HG03139 (cell line): ENCODE results near the gene CLN5.
"Not testable (repeated sequence)": the region's sequence is repeated elsewhere in the genome, so short reads cannot be mapped to it uniquely, and the experiment has no call there.

ENCODE experiments used
- ATAC-seq: cut with Tn5 transposase; IDR thresholded peaks from one replicate; pipeline ENCODE4 v1.9.1; 2021; ENCODE audit not compliant: unreplicated experiment

The CLN5 gene

DNA sequence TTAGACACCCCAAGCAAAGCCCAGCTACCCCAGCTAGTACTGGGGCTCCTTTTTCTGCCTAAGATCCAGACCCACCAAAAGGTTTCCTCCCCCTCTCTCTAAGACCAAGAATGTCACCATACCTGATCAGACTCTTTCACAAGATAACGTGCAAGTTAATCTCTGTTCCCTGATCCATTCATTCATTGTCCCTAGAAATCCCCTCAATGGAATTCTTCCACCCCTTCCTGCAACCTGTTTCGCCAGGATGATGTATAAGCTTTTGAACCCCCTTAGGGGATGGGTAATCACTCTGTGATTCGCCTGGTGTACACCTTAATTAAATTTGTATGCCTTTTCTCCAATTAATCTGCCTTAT lies 17.3 kb upstream of the CLN5 start:
- ATAC-seq = no peak

DNA sequence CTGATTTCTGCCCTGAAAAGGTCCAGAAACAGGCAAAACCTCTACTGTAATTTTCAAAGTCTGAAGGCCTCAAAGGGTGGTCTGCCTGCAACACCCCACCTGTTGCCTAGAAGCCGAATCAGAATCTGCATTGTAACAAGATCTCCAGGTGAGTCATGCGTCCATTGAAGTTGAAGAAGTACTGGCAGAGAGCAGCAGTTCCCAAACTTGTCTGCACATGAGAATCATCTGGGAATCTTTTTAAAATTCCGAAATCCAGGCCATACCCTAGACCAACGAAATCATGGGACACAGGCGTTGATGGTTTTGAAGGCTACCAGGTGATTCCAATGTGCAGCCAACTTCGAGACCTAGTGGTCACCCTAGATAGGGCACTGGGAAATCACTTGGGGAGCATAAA lies 16.0 kb upstream of the CLN5 start:
- ATAC-seq = no peak

DNA sequence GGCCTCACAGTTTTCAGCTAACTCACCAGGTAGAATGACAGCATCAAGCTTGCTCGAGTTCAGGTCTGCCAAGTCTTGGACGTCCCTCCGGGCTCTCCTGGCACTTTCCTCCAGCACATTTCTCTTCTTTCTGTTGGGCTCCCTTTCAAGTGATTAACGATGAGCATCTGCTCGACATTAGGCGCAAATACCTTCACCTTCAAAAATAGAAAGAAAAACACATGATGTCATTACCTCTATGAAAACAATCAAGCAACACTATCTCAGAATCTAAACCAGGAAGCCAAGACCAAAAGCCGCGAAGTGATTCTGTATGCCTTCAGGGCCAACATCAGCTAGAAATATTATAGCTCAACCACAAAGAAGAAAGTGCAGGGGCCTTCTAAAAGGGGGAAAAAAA lies 15.4 kb upstream of the CLN5 start:
- no peak for ATAC-seq

DNA sequence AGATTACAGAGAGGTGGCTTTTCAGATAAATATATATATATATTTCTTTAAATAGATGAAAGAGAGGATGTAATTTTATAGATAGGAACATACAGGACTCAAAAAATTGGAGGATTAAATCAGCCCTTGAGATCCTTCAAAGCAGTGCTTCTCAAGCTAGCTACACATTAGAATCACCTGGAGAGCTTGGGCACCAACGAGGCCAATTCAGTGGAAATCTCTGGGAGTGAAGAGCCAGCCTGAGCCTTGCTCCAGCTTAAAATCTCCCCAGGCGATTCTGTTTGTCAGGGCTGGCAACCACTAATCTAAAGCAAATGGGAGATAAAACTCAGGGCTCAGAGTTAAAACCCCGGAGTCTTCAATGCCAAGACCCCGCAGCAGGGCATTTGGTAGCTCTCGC lies 15.0 kb upstream of the CLN5 start:
- no peak for ATAC-seq

DNA sequence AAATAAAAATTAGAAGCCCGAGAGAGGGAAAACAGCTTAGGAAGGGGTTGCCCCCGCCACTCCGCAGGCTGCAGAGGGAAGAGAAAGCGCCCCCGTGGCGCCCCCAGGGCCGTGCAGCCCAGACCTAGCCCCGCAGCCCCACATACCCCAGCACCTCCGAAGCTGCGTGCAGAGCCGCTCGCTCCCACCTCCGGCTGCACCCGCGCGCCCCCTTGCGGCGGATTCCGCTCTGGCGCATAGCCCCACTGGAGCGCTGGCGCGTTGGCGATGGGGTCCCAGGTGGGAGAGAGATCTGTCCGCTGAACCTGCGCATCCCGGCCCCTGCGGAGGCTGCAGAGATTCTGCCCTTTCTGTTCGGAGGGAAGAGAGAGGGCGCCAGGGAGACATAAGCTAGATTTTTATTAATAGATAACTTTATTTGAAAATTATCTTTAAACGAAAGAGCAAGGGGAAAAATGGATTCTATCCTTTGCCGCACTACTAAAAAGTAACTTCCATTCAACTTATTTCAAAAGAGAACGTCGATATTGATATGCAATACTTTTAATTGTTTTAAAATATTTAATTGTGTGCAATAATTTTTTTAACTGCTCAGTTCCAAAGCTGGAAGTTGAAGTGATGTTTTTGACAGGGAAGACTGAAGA lies 11.7 kb upstream of the CLN5 start:
- peak; percentile 99 for ATAC-seq

DNA sequence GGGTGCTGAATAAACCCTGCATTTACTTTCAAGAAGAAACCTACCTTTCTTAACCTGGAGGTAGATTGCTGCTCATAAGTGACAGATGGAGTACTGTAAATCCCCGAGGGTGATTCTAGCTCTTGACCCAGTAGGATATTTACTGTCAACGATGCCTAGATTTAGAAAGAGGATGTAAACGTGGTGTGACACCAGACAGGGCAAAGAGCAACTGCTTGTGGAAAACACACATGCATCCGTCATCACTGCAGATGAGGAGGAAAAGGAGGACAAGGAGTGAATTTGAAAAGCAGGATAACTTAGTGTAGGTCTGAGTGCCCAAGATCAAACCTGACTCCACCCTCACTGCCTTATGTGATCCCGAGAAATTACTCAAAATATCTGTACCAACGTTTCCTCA lies 9.8 kb upstream of the CLN5 start:
- ATAC-seq = no peak

DNA sequence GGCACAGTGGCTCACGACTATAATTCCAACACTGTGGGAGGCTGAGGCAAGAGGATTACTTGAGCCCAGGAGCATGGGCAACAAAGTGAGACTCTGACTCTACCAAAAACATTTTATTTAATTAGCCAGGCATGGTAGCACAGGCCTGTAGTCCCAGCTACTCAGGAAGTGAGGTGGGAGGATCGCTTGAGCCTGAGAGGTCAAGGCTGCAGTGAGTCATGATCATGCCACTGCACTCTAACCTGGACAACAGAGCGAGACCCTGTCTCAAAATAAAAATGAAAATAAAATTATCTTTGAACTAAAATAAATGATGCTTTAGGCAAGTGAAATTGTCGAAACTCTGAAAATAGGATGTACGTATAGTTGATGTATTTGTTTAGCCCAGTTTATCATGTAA lies 8.2 kb upstream of the CLN5 start:
- ATAC-seq = no peak

DNA sequence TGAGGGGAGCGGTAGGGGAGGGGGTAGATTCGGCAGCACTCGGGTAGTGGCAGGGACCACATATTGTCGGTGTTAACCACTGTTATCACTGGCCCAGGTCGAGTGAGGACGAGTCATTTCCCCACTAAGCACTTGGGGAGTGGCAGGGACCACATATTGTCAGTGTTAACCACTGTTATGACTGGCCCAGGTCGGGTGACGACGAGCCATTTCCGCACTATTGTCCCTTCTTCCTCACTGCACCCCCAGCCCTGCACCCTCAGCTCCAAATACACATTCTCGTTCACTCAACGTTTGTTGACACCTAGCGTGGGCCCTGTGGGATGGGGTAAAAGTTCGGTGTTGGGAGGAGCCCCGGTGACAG lies 467 bp upstream of the CLN5 start:
- peak; percentile 54 for ATAC-seq

DNA sequence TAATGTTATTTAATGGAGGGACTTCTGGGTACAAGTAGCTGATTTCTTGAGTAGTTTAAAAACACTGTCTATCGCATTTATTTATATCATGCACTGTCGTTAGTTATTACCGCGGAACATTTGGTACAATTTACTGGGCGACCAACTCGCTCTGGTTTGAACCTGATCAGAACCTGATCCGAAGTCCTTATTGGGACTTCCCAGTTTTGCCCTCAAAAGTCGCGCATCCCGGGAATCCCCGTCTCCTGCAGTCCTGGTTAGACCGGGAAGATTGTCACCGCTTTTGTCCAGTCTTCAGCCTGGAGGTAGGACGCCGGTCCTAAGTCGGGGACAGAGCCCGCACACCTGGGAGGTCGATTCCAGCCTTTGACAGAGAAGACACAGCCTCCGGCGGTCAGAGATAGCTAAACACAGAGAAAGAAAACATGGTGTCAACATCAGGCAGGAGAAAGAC lies 694 bp downstream of the CLN5 start:
- no peak for ATAC-seq

DNA sequence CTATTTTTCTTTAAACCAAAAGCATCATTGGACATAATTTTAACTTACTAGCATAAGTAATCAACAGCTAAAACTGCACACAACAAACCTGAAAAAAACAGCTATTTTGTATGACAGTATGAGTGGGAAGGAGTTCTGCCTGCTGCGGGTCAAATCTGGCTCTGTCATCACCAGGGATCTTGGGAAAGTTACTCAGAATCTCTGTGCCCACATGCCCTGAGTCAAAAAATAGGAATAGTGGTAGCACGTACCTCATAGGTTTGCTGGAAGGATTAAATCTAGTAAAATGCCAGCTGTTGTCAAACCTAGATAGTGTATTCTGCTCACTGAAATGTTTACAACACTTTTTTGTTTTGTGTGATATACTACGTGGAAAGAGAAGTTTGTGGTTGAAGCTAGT lies 1.1 kb downstream of the CLN5 start:
- ATAC-seq = no peak

DNA sequence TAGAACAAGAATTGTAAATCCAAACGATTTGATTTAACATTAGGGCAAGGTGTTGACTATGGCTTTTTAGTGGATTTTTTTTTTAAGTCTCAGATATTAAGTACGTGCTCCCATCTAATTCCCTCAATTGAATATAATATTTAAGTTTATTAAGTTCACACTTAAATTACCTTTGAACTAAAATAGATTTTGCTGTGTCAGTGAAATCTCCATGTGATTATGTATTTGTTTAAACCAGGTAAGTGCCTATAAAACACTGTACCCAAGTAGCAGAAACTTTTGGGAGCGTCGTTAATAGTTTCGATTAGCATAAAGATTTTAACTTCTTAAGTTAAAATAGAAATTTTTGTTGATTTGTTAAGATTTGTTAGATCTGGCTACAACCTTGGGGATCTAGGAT lies 1.6 kb downstream of the CLN5 start:
- no peak for ATAC-seq

DNA sequence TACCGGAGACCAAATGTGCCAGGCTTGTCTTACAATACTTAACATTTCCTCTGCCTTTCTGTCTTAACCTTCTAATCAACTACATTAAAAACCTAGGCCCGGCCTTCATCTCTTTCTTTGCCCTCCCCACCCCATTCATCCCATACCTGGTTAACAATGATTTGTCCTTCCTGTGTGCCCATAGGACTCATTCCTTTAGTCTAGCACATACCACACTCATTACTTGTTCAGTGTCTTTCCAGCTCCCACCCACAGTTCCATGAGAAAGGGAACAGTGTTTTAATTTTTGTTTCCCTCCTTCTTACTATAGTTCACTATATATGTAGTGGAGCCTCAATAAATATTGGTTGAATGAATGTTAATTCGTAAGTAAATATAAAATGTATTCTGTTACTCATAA lies 2.4 kb downstream of the CLN5 start:
- ATAC-seq = no peak

DNA sequence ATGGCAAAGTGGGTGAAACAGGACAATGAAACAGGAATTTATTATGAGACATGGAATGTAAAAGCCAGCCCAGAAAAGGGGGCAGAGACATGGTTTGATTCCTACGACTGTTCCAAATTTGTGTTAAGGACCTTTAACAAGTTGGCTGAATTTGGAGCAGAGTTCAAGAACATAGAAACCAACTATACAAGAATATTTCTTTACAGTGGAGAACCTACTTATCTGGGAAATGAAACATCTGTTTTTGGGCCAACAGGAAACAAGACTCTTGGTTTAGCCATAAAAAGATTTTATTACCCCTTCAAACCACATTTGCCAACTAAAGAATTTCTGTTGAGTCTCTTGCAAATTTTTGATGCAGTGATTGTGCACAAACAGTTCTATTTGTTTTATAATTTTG lies 8.6 kb downstream of the CLN5 start:
- ATAC-seq = no peak

DNA sequence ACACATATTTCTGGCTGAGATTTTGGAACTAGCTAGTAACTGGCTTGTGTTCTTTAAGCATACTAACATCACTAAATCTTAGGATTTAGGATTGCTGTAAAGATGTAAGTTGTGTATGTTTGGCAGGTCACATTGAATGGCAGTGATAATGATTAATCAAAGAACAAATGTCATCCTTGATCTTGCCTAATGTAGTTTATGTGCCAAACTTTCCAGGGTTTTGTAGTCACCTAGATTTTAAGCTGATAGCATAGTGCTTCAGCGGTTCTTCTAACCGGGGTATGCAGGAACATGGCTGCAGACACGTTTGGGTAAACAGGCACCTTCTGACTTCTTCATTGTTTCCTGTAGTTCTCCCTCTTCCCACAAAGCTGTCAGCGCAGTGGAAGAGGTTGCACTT lies 9.7 kb downstream of the CLN5 start:
- ATAC-seq = no peak

DNA sequence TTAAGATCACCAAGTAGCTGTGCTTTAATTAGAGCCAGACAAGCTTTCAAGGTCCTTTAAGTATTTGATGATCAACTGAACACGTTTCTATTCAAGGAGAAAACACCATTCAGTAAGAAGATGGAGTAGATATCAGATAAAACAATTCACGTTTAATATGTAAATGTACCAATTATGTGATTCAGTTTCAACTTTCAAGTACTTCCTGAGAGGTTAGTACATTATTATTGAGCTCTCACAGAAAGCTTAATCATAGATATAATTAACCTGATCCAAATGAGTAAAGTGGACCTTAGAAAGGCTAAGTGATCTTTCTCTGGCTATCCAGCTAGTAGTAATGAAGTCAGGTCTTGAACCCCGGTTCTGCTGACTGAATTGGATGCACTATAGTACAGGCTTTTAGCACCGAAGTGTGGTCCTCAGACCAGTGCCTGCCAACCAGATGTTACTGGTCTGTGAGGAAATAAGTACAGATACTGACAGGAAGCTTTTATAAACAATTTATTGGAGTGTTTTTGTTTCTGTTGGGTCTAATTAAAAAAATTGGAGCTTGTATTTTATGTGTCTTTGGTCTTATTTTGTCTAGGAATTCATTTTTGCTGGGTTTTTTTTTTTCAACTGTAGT lies 10.2 kb downstream of the CLN5 start:
- ATAC-seq = no peak

DNA sequence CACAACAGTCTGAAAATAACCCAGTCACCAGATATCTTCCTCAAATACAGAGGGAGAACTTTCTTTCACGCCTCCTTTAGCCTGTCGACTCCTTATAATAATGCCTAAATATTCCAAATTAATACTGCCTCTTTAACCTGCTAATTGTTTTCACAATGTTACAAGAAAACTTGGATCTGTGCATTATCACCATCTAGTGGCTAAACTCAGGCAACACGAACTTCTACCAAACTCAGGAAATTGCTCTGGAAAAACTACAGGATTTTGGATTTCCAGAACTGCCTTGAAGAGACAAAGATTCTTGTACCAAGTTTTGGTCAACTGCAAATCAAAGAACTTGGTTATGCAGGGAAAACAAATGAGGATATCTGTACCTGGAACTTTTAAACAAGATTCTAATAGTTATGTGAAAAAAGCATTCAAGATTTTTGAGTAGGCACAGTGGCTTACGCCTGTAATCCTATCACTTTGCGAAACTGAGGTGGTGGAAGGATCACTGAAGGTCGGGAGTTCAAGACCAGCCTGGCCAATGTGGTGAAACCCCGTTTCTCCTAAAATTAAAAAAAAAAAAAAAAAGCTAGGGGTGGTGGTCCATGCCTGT lies 10.8 kb downstream of the CLN5 start:
- ATAC-seq = no peak

DNA sequence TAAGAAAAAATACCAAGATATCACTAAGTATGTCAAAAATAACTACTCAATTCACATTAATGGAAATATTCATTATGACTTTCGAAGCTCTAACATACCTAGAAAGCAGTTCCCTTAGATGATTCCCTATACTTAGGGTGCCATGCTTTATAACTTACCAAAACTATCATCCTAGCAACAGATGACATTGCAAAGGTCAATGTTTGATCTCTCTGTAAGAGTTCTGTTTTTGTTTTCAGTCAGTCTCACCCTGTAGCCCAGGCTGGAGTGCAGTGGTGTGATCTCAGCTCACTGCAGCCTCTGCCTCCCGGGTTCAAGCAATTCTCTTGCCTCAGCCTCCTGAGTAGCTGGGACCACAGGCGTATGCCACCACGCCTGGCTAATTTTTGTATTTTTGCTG lies 16.5 kb downstream of the CLN5 start:
- ATAC-seq = not testable (repeated sequence)

DNA sequence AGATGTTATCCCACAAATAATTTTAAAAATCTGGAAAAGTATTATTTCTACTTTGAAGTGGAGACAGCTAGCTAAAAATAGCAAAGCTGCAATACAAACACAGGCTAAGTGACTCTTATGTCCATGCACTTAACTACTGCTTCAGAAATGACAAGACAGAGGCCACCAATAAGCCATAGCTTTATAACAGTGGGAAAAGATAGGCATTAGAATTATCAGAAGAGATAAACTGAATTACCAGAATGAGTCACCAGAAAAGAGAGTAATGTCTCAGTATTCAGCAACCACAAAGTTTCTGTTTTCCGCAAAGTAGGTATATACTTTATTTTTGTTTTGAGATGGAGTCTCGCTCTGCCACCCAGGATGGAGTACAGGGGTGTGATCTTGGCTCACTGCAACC lies 17.1 kb downstream of the CLN5 start:
- ATAC-seq = no peak

DNA sequence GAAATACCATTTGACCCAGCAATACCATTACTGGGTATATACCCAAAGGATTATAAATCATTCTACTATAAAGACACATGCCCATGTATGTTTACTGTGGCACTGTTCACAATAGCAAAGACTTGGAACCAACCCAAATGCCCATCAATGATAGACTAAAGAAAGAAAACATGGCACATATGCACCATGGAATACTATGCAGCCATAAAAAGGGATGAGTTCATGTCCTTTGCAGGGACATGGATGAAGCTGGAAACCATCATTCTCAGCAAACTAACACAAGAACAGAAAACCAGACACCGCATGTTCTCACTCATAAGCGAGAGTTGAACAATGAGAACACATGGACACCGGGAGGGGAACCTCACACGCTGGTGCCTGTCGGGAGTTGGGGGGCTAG lies 17.8 kb downstream of the CLN5 start:
- ATAC-seq = not testable (repeated sequence)

DNA sequence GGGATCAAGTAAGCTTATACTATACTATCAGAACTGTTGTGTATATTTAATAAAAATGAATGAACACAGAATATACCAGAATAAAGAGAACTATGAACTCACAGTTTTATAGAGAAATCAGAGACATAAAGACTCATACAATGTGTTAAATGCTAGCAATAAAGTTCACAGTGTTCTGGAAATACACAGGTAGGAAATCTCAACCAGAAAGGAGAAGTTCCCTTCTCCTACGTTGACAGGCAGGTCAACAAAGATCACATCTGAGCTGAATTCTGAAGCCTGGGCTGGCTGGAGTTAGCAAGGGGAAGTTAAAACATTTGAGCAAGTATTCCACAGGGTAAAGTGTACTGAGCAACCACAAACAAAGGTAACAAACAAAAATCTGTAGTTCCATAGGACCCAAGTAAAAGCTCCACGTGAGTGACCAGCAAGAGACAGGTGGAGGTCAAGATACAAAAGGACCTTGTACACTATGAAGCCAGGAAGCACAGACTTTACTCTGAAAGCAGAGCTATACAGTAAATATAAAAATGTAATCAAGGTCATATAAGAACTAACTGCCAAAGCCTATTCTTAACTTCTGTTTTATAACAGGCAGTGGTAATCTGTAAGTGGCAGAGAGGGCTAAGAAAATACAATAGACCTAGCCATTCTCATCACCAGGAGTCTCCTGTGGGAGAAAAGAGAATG lies 22.1 kb downstream of the CLN5 start:
- no peak for ATAC-seq

DNA sequence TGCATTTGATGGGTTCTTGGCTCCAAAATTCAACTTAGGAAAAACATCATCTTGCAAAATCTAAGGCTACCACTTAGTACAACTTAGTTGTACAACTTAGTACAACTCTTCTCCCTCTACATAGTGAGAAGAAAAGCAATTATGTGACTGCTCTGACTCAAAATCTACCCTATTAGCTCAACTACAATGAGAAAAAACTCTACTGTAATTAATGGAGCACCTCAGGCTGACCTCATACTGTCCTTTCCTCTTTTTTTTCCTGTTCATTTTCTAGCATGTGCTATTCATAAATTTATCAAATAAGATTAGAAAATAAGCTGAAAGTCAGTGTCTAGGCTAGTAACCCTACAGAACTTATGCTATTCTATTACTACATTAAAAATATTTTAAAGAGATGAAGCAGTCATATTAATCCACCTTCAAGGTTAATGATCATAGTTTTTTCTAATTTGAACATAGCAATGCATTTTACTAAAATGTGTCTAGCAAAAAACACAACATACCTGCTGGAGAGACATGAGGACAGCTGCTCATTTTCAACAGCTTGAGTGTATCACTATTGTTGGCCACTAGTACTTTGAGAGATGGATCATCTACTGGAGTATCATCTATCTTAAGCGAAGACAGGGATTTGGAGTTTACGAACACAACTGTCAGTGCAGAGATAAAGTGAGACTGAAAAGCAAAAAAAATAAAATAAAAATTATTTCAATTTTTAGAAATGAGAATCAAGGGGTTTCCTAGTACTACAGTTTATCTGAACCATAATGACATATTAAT lies 23.2 kb downstream of the CLN5 start:
- no peak for ATAC-seq
